ENCODE measurements around the gene ERGIC1. TPM values are rescaled to one million over a fixed set of nuclear protein-coding genes. Genes with fewer than 3 reads are reported as not detected.

The ERGIC1 gene
- total RNA-seq, 1 donor: 109 TPM

DNA sequence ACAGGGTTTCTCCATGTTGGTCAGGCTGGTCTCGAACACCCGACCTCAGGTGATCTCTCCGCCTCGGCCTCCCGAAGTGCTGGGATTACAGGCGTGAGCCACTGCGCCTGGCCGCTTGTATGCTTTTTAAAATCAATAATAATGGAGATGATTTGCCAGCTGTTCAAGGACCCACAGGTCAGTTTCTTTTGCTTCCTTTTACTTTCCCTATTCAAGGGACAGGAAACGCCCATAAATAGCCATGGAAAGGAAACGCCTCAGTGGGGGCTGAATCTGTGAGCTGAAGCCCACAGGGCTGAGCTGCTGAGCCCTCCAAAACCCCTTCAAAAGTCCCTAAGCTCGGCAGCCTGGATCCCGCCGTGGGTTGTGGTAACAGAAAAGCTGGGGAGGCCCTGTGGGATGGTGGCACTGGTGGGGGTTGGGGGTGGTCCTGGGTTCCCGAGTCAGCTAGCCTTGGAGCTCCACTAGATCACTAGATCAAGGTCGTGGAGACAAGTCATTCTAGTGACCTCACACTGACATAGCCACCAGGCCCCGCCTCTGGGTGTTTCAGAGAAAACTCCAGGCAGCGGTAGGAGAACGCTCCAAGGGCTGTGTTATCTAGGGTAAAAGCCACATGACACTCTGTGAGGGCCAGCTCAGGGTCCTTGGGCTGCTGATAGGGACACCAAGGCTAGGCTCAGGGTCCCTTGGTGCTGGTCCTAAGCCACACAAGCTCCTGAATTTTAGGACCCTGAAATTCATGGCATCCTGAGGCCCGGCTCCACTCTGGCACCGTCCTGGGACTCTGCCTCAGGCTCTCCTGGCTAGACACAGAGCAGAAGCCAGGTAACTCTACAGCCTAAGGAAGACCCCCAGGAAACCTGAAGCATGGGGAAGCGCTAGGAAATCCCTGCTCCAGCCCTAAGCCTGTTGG lies 45.0 kb upstream of the ERGIC1 start:
- no peaks in the 10 kb centered on the region for H4K20me1 ChIP-seq (ENCODE audit: insufficient read depth, low read length)
- no peak overlapping the region for H3K4me2 ChIP-seq (ENCODE audit: insufficient read depth, low read length)
- no peaks in the 10 kb centered on the region for H3K9me3 ChIP-seq (ENCODE audit: low read depth, low read length)
- peak overlapping the region; percentile 74 for H2AFZ ChIP-seq (ENCODE audit: low read length)
- H3K4me1 ChIP-seq (ENCODE audit: insufficient read depth, low read length): peaks cover 29% of the 10 kb centered on the region
- H3K36me3 ChIP-seq (ENCODE audit: insufficient read depth, low read length): no peaks in the 10 kb centered on the region
- H3K4me3 ChIP-seq (ENCODE audit: insufficient read depth, low read length): no peak overlapping the region
- DNase-seq (ENCODE audit: insufficient read length, low spot score, missing footprints): peak; percentile 61
- H3K27ac ChIP-seq (ENCODE audit: low read depth, low read length): peak overlapping the region; percentile 70
- TF ChIP-seq, protein P1, sequence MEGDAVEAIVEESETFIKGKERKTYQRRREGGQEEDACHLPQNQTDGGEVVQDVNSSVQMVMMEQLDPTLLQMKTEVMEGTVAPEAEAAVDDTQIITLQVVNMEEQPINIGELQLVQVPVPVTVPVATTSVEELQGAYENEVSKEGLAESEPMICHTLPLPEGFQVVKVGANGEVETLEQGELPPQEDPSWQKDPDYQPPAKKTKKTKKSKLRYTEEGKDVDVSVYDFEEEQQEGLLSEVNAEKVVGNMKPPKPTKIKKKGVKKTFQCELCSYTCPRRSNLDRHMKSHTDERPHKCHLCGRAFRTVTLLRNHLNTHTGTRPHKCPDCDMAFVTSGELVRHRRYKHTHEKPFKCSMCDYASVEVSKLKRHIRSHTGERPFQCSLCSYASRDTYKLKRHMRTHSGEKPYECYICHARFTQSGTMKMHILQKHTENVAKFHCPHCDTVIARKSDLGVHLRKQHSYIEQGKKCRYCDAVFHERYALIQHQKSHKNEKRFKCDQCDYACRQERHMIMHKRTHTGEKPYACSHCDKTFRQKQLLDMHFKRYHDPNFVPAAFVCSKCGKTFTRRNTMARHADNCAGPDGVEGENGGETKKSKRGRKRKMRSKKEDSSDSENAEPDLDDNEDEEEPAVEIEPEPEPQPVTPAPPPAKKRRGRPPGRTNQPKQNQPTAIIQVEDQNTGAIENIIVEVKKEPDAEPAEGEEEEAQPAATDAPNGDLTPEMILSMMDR (IDR thresholded peaks at IDR 0.05; ENCODE audit: extremely low read depth, low read depth, low read length): no peak
- no peaks in the 10 kb centered on the region for H3K27me3 ChIP-seq (ENCODE audit: insufficient read depth, low read length)
- H3K79me2 ChIP-seq (ENCODE audit: insufficient read depth, low read length): no peaks in the 10 kb centered on the region

DNA sequence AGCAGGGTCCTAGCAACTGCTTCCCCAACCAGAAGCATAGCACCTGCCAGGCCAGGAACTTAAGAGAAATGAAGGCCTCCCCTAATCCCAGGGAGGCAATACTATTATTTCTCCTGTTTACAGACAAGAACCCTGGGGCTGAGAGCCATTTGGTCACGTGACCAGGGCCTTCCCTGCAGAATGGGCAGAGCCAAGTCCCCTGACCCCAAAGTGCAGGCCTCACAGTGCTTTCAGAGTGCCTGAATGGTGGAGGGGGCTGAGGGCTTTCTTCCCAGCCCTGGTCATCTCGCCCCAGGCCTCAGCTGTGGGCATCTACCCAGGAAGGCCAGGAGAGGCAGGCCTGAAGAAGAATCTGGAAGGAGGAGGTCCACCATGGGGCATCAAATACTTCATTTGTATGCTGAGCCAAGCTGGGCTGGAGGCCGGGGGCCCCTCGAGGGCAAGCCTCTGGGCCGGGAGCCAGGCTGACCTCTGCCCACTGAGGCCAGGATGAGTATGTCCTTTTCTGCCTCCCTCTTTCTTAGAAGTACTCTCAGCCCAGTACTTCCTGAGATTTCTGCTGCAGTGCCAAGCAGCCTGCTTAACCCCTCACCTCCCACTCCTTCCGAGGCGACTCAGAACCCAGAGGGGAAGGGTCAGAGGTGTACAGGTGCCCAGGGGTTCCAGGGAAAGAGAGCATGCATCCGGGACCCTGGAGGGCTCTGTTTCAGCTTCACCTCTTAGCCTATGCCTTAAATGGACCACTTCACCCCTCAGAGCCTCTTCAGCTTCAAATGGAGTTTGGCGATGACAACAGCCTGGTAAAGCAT lies 44.2 kb upstream of the ERGIC1 start:
- Histone ChIP-seq H3K27ac (ENCODE audit: low read depth, low read length) (peak overlapping the region; percentile 70), H3K4me3 (ENCODE audit: insufficient read depth, low read length) (no peak overlapping the region), H3K79me2 (ENCODE audit: insufficient read depth, low read length) (no peaks in the 10 kb centered on the region), H2AFZ (ENCODE audit: low read length) (peak overlapping the region; percentile 74), H4K20me1 (ENCODE audit: insufficient read depth, low read length) (no peaks in the 10 kb centered on the region), H3K9me3 (ENCODE audit: low read depth, low read length) (no peaks in the 10 kb centered on the region), H3K4me1 (ENCODE audit: insufficient read depth, low read length) (peaks cover 37% of the 10 kb centered on the region), H3K4me2 (ENCODE audit: insufficient read depth, low read length) (no peak overlapping the region), H3K36me3 (ENCODE audit: insufficient read depth, low read length) (no peaks in the 10 kb centered on the region), H3K27me3 (ENCODE audit: insufficient read depth, low read length) (no peaks in the 10 kb centered on the region)
- DNase-seq (ENCODE audit: insufficient read length, low spot score, missing footprints): peak; percentile 58
- TF ChIP-seq, protein P1 (IDR thresholded peaks at IDR 0.05; ENCODE audit: extremely low read depth, low read depth, low read length): no peak

DNA sequence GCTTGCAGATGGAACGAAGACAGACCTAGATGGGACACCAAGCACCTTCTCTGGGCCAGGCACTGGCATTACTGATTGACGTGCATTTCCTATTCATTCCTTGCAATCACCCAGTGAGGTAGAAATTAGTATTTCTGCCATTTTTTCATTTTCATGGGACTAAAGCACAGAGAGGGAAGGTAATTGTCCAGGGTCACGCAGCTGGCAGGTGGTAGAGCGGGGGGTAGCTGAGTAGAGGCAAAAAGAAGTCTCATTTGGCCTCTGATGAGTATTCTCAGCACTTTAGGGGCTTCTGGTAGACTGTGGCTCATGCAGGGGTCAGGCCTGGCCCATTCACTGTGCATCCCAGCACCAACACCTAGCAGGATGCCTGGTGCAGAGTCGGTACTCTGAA lies 43.6 kb upstream of the ERGIC1 start:
- Histone ChIP-seq H3K4me1 (ENCODE audit: insufficient read depth, low read length) (peaks cover 43% of the 10 kb centered on the region), H3K36me3 (ENCODE audit: insufficient read depth, low read length) (no peaks in the 10 kb centered on the region), H3K27ac (ENCODE audit: low read depth, low read length) (no peak overlapping the region)

More for the DNA sequence above, 43.6 kb upstream of the ERGIC1 start:
- H3K4me3 ChIP-seq (ENCODE audit: insufficient read depth, low read length): no peak overlapping the region
- H2AFZ ChIP-seq (ENCODE audit: low read length): no peak overlapping the region
- TF ChIP-seq, protein P1 (IDR thresholded peaks at IDR 0.05; ENCODE audit: extremely low read depth, low read depth, low read length): no peak
- H4K20me1 ChIP-seq (ENCODE audit: insufficient read depth, low read length): no peaks in the 10 kb centered on the region
- no peak for DNase-seq (ENCODE audit: insufficient read length, low spot score, missing footprints)
- H3K4me2 ChIP-seq (ENCODE audit: insufficient read depth, low read length): no peak overlapping the region
- no peaks in the 10 kb centered on the region for H3K79me2 ChIP-seq (ENCODE audit: insufficient read depth, low read length)
- no peaks in the 10 kb centered on the region for H3K27me3 ChIP-seq (ENCODE audit: insufficient read depth, low read length)
- no peaks in the 10 kb centered on the region for H3K9me3 ChIP-seq (ENCODE audit: low read depth, low read length)

Measured in osteoblast (primary cell).